Kidney epithelial cell (primary cell): ENCODE results near the gene KIAA0753. TPM values are rescaled to one million over a fixed set of nuclear protein-coding genes. Genes with fewer than 3 reads are reported as not detected.

Experiments used
- DNase-seq: peaks from one replicate; pipeline ENCODE4 v3.0.0-alpha.2; 2010; ENCODE audit warnings: low read depth
- H3K27me3 ChIP-seq: 2 replicates; pipeline ENCODE4 v1.6.0; 2011; ENCODE audit warnings: low read length; ENCODE audit not compliant: control insufficient read depth, insufficient read depth
- H3K36me3 ChIP-seq: 2 replicates; pipeline ENCODE4 v1.5.1; 2011; ENCODE audit warnings: low read length; ENCODE audit not compliant: control insufficient read depth, insufficient read depth
- H3K4me3 ChIP-seq: 2 replicates; pipeline ENCODE4 v1.5.1; 2011; ENCODE audit warnings: low read depth, mild to moderate bottlenecking, control low read depth, low read length
- total RNA-seq: library from RNA; depleted of rRNA; stranded (reverse); fragments of >200 nt; gene quantifications from 2 replicates; pipeline ENCODE4 v1.2.3, GENCODE V29; 2015
- TF ChIP-seq, protein P1 (sequence below): IDR thresholded peaks from 2 replicates; pipeline ENCODE4 v1.5.1; 2011; ENCODE audit warnings: mild to moderate bottlenecking, moderate library complexity, low read length, control low read depth, inconsistent platforms; ENCODE audit not compliant: insufficient read depth, poor library complexity, severe bottlenecking

KIAA0753 gene
- total RNA-seq, 1 donor from 2014 or later, result 20.2 TPM

DNA sequence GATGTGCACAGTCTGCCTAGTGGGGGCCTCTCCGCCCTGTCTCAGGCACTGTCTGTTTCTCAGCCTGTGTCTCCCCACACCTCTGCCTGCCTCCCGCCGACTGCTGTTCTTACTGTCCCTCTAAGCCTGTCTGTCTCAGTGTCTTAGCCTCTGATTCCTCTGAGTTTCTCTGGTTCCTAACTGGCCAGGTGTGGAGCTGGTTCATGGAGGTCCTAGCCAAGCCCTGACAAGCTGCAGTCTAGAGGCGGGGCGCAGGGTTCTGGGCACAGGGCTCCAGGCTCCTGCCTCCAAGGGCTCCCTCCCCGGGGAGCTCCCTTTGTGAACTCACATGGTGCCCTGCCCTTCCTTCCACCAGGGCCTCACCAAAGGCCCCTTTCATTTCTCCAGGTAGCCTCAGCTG, 30.5 kb upstream of the KIAA0753 start:
- Histone ChIP-seq H3K36me3 (no peaks in the 10 kb centered on the region), H3K27me3 (peaks cover 10% of the 10 kb centered on the region), H3K4me3 (no peak overlapping the region)
- TF ChIP-seq, protein P1, sequence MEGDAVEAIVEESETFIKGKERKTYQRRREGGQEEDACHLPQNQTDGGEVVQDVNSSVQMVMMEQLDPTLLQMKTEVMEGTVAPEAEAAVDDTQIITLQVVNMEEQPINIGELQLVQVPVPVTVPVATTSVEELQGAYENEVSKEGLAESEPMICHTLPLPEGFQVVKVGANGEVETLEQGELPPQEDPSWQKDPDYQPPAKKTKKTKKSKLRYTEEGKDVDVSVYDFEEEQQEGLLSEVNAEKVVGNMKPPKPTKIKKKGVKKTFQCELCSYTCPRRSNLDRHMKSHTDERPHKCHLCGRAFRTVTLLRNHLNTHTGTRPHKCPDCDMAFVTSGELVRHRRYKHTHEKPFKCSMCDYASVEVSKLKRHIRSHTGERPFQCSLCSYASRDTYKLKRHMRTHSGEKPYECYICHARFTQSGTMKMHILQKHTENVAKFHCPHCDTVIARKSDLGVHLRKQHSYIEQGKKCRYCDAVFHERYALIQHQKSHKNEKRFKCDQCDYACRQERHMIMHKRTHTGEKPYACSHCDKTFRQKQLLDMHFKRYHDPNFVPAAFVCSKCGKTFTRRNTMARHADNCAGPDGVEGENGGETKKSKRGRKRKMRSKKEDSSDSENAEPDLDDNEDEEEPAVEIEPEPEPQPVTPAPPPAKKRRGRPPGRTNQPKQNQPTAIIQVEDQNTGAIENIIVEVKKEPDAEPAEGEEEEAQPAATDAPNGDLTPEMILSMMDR, result no peak
- no peak for DNase-seq

DNA sequence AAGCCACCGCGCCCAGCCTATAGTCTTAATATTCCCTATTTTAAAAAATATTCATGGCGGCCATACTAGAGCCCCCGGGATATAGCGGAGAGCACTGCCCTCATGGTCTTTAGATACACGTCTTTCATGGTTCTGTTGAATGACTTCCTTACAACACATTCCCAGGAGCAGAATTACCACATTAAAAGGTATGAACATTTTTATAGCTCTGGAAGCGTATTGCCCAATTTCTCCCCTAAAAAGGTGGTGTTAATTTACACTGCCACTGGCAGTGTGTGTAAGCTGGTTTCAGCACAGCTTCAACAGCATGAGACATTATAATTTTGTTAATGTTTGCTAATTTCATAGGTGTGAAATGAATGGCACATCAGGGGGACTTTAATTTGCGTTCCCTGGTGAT, 30.1 kb upstream of the KIAA0753 start:
- H3K4me3 ChIP-seq, result no peak overlapping the region
- no peak for DNase-seq
- H3K36me3 ChIP-seq, result no peaks in the 10 kb centered on the region
- peaks cover 9% of the 10 kb centered on the region for H3K27me3 ChIP-seq
- TF ChIP-seq, protein P1, result no peak

DNA sequence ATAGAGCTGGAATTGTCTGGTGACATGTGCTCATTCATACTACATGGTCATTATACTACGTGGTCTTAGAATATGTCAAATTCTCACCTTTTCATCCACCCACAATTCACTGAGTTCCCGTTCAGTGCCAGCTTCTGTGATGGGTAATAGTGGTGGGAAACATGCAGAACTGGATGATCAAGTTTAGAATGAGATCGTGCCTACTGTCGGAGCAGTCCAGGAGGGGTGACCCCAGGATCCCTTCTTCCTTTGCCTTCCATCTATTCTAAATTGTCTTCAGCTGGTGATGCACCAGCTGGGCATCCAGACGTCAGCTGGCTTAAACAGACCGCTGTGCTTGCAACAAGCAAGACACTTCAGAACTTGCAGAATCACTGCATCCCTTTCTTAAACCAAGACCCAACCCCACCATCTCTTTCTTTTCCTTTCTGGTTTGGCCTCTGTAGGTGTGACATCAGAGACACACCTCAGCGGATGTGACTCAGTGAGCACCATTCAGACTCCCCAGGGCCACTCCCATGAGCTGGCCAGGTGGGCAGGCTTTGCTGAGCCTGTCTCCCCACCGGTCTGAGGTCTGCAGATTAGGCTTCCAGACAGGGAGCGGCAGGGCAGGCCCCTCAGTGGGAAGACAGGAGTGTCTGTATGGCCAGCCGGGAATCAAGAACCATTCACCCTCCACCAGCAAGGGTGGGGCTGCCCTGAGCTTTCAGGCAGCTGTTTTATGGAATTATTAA, 29.1 kb upstream of the KIAA0753 start:
- Histone ChIP-seq H3K27me3 (peaks cover 5% of the 10 kb centered on the region), H3K4me3 (no peak overlapping the region), H3K36me3 (no peaks in the 10 kb centered on the region)
- DNase-seq, result no peak
- TF ChIP-seq, protein P1, result no peak

DNA sequence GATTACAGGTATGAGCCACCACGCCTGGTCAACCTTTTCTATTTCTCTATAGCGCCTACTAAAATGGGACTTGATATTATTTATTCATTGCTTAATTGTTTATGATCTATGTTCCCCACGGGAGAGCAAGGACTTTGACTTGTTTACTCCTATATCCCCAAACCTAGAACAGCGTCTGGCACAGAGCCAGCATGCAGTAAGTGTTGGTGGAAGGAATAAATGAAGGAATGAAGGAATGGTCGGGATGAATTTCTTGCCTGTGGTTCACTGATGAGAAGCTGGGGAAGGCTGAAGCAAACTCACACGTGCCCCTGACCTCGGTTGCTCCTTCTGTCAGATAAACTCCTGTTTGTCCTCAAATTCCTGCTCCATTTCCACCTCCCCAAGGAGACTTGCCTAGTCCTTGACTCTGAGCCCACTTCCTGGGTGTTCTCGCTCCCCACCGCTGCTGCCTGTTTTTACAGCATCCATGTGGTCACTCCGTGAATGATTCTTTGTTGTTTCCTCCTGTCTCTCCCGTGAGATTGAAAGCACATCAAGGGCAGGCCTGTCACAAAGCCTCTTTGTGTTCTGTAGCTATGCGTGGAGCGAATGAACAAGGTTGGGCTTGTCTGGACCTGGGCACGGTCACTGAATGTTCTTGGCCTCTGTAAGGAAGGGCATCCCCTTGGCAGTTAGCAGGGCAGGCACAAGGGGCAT, 28.4 kb upstream of the KIAA0753 start:
- DNase-seq, result no peak
- TF ChIP-seq, protein P1, result no peak
- Histone ChIP-seq H3K4me3 (no peak overlapping the region), H3K36me3 (no peaks in the 10 kb centered on the region), H3K27me3 (peaks cover 5% of the 10 kb centered on the region)

DNA sequence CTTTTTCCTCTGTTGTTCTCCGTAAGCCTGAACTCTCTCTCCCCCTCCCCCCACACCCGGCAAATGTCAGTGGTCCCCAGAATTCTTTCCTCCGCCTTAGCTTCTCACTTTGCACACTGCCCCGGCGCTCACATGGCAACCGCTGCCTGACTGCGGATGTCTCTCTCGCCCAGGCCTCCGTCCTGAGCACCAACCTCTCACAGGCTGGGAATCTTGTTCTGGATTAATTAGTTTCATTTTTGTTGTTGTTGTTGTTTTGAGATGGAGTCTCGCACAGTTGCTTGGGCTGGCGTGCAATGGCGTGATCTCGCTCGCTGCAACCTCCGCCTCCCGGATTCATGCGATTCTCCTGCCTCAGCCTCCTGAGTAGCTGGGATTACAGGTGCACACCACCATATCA, 27.7 kb upstream of the KIAA0753 start:
- H3K36me3 ChIP-seq, result no peaks in the 10 kb centered on the region
- DNase-seq, result no peak
- TF ChIP-seq, protein P1, result no peak
- no peak overlapping the region for H3K4me3 ChIP-seq
- H3K27me3 ChIP-seq, result peaks cover 5% of the 10 kb centered on the region
